Heart left ventricle (tissue), 13 donors: Measurements from ENCODE around the gene IFT122.

Experiments
- POLR2A ChIP-seq, 2 donors: fragments of 450-650 bp; IDR thresholded peaks; one replicate each; pipeline ENCODE4 v1.6.1; 2017; ENCODE audit warnings: antibody characterized with exemption in 2 of 2, mild to moderate bottlenecking in 2 of 2, moderate library complexity in 2 of 2
- TF ChIP-seq, protein P1 (sequence below), 12 donors: fragments of 200-600 bp; sonication (generic) in 4 of 12; IDR thresholded peaks; one replicate each; pipeline versions ENCODE4 v1.5.0 to v1.8.0; 2018 to 2022; ENCODE audit warnings: antibody characterized with exemption in 12 of 12, mild to moderate bottlenecking in 5 of 12
- donor health status: ischemic (EF 13 %, LVEDD 7.1; RV severe dilation, severe dysfunction).
- donor health status: DM: no; HTN: yes; CAD: no.
- donor health status: DM: no; HTN: no; CAD: no.
- donor health status: ischemic (EF 25% LVEDD 6.9; RV normal size, moderate dysfunction).
- donor health status: ischemic (EF 25% LVEDD 5.7; RV mildly dilated, moderate dysfunction).
- donor health status: ischemic (EF 35%, LVEDD 5.7; RV mildly dilated, moderate dysfunction).
- donor health status: nonischemic (EF 11% LVEDD 7.7; RV severe dilation, severe dysfunction).
- donor health status: DM: yes; HTN: yes; CAD: no.
- donor health status: PGD.
- donor health status: ischemic (EF 29% LVEDD 5.4; RV normal size, mild dysfunction).
- donor health status: nonischemic (EF 23%, LVEDD 6.1; RV moderate dilation, normal function).

GRCh38 chr3:129552287-129553050, 112.4 kb downstream of the IFT122 start:
- TF ChIP-seq, protein P1, sequence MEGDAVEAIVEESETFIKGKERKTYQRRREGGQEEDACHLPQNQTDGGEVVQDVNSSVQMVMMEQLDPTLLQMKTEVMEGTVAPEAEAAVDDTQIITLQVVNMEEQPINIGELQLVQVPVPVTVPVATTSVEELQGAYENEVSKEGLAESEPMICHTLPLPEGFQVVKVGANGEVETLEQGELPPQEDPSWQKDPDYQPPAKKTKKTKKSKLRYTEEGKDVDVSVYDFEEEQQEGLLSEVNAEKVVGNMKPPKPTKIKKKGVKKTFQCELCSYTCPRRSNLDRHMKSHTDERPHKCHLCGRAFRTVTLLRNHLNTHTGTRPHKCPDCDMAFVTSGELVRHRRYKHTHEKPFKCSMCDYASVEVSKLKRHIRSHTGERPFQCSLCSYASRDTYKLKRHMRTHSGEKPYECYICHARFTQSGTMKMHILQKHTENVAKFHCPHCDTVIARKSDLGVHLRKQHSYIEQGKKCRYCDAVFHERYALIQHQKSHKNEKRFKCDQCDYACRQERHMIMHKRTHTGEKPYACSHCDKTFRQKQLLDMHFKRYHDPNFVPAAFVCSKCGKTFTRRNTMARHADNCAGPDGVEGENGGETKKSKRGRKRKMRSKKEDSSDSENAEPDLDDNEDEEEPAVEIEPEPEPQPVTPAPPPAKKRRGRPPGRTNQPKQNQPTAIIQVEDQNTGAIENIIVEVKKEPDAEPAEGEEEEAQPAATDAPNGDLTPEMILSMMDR (IDR thresholded peaks at IDR 0.05): no peak
- TF ChIP-seq POLR2A (IDR thresholded peaks at IDR 0.05): no peak
